NOMO-1 treated with DMSO at 0.1 percent for 48 hours (cell line): Measurements from ENCODE around the gene APLP1.
"Not testable (repeated sequence)": the region's sequence is repeated elsewhere in the genome, so short reads cannot be mapped to it uniquely, and the experiment has no call there.

ENCODE experiments used
- DNase-seq: peaks from one replicate; lab custom pipeline; 2025; ENCODE audit not compliant: unreplicated experiment; lab: John Stamatoyannopoulos, UW

The APLP1 gene

GRCh38 chr19:35882114-35882832 lies 13.9 kb downstream of the APLP1 start:
- DNase-seq = peak; percentile 59

- DNase-seq = no peak
Observed at GRCh38 chr19:35883882-35884281, 15.5 kb downstream of the APLP1 start.

GRCh38 chr19:35885225-35885738 lies 16.9 kb downstream of the APLP1 start:
- DNase-seq = no peak

- no peak for DNase-seq
Observed at GRCh38 chr19:35885904-35886303, 17.5 kb downstream of the APLP1 start.

- DNase-seq = no peak
Observed at GRCh38 chr19:35887197-35887596, 18.8 kb downstream of the APLP1 start.

GRCh38 chr19:35888398-35888797 lies 20.0 kb downstream of the APLP1 start:
- DNase-seq = no peak

GRCh38 chr19:35889370-35890112 lies 21.2 kb downstream of the APLP1 start:
- DNase-seq = no peak

- DNase-seq = no peak
Observed at GRCh38 chr19:35890113-35890650, 21.8 kb downstream of the APLP1 start.

- DNase-seq = not testable (repeated sequence)
Observed at GRCh38 chr19:35891819-35892218, 23.4 kb downstream of the APLP1 start.

- DNase-seq = no peak
Observed at GRCh38 chr19:35894342-35894741, 26.0 kb downstream of the APLP1 start.

- DNase-seq = no peak
Observed at GRCh38 chr19:35895911-35896642, 27.7 kb downstream of the APLP1 start.

GRCh38 chr19:35896643-35897040 lies 28.3 kb downstream of the APLP1 start:
- no peak for DNase-seq

GRCh38 chr19:35897706-35898451 lies 29.5 kb downstream of the APLP1 start:
- no peak for DNase-seq

- no peak for DNase-seq
Observed at GRCh38 chr19:35898499-35898809, 30.1 kb downstream of the APLP1 start.

GRCh38 chr19:35899547-35900214 lies 31.3 kb downstream of the APLP1 start:
- peak; percentile 78 for DNase-seq

GRCh38 chr19:35901055-35901644 lies 32.8 kb downstream of the APLP1 start:
- no peak for DNase-seq

GRCh38 chr19:35901854-35902661 lies 33.7 kb downstream of the APLP1 start, which contains the start of gene HCST:
Gene HCST, plus strand, starts transcription at chr19:35902529. Its CDS starts 65 bp downstream, at chr19:35902594.
- DNase-seq = peak; percentile 11

- DNase-seq = no peak
Observed at GRCh38 chr19:35902870-35903475, 34.6 kb downstream of the APLP1 start.
